Neural cell (in vitro differentiated cells): ENCODE results near the gene INVS. TPM values are rescaled to one million over a fixed set of nuclear protein-coding genes. Genes with fewer than 3 reads are reported as not detected.

Experiments
- H2AFZ ChIP-seq: fragments of 200-600, 300-800 bp; sonication (generic), shearing (Covaris generic); 2 replicates; pipeline ENCODE4 v1.6.0; 2014; ENCODE audit warnings: low read depth, mild to moderate bottlenecking, antibody characterized with exemption, low read length, moderate library complexity
- H3F3A ChIP-seq: fragments of 200-600 bp; shearing (Covaris generic); 2 replicates; pipeline ENCODE4 v1.6.1; 2016; ENCODE audit warnings: mild to moderate bottlenecking, moderate library complexity, mixed read lengths, antibody characterized with exemption, low read length; ENCODE audit not compliant: insufficient read depth, poor library complexity, severe bottlenecking
- H3K27ac ChIP-seq: fragments of 200-600, 300-800 bp; sonication (generic), shearing (Covaris generic); 2 replicates; pipeline ENCODE4 v1.5.1; 2014; ENCODE audit warnings: mild to moderate bottlenecking, low read length, moderate library complexity
- H3K27me3 ChIP-seq: fragments of 300-800, 200-600 bp; sonication (generic), shearing (Covaris generic); 2 replicates; pipeline ENCODE4 v1.6.0; 2014; ENCODE audit warnings: mild to moderate bottlenecking, low read depth, low read length, moderate library complexity; ENCODE audit not compliant: insufficient read depth
- H3K36me3 ChIP-seq: fragments of 300-800, 200-600 bp; sonication (generic), shearing (Covaris generic); 2 replicates; pipeline ENCODE4 v1.5.1; 2014; ENCODE audit warnings: mild to moderate bottlenecking, antibody characterized with exemption, low read length, moderate library complexity; ENCODE audit not compliant: insufficient read depth
- H3K4me2 ChIP-seq: fragments of 300-800, 200-600 bp; sonication (generic), shearing (Covaris generic); 2 replicates; pipeline ENCODE4 v1.6.0; 2014; ENCODE audit warnings: mild to moderate bottlenecking, low read length
- H3K4me3 ChIP-seq: fragments of 300-800, 200-600 bp; sonication (generic), shearing (Covaris generic); 2 replicates; pipeline ENCODE4 v1.5.1; 2014; ENCODE audit warnings: mild to moderate bottlenecking, low read length, moderate library complexity
- H3K79me2 ChIP-seq: fragments of 200-600 bp; shearing (Covaris generic); replicated peaks from 2 replicates; pipeline ENCODE4 v1.6.0; 2014; ENCODE audit warnings: mild to moderate bottlenecking, low read length, moderate library complexity; ENCODE audit not compliant: insufficient read depth
- H3K9ac ChIP-seq: fragments of 300-800, 200-600 bp; sonication (generic), shearing (Covaris generic); 2 replicates; pipeline ENCODE4 v1.6.1; 2016; ENCODE audit warnings: mild to moderate bottlenecking, low read length, mixed read lengths
- H3K9me2 ChIP-seq: fragments of 200-600 bp; shearing (Covaris generic); 2 replicates; pipeline ENCODE4 v1.6.1; 2016; ENCODE audit warnings: mild to moderate bottlenecking, low read length, mixed read lengths; ENCODE audit not compliant: insufficient read depth
- H3K9me3 ChIP-seq: fragments of 200-600, 300-800 bp; sonication (generic), shearing (Covaris generic); 2 replicates; pipeline ENCODE4 v1.6.1; 2016; ENCODE audit warnings: mild to moderate bottlenecking, mixed run types, low read length, moderate library complexity, mixed read lengths
- H4K20me1 ChIP-seq: fragments of 200-600 bp; shearing (Covaris generic); 2 replicates; pipeline ENCODE4 v1.6.1; 2016; ENCODE audit warnings: mild to moderate bottlenecking, mixed run types; ENCODE audit not compliant: insufficient read depth
- EP300 ChIP-seq: fragments of 450-650 bp; conservative IDR thresholded peaks from 2 replicates; pipeline ENCODE4 v1.6.1; 2014; ENCODE audit warnings: antibody characterized with exemption, mild to moderate bottlenecking, moderate library complexity; ENCODE audit not compliant: poor library complexity, severe bottlenecking
- EZH2 ChIP-seq: fragments of 200-600, 300-800 bp; shearing (Covaris generic), sonication (generic); IDR thresholded peaks from 2 replicates; pipeline ENCODE4 v1.6.1; 2014; ENCODE audit warnings: antibody characterized with exemption, low read length, borderline replicate concordance, mild to moderate bottlenecking; ENCODE audit not compliant: insufficient read depth, poor library complexity, severe bottlenecking
- MXI1 ChIP-seq: fragments of 450-650 bp; conservative IDR thresholded peaks from 2 replicates; pipeline ENCODE4 v1.6.1; 2014; ENCODE audit warnings: antibody characterized with exemption, mild to moderate bottlenecking; ENCODE audit not compliant: poor library complexity, severe bottlenecking
- POLR2AphosphoS5 ChIP-seq: IDR thresholded peaks from 2 replicates; pipeline ENCODE4 v1.6.1; 2012
- RAD21 ChIP-seq: fragments of 450-650 bp; conservative IDR thresholded peaks from 2 replicates; pipeline ENCODE4 v1.6.1; 2014; ENCODE audit warnings: antibody characterized with exemption, mild to moderate bottlenecking, moderate library complexity
- REST ChIP-seq: IDR thresholded peaks from 2 replicates; pipeline ENCODE4 v1.6.1; 2012; ENCODE audit warnings: borderline replicate concordance
- SMC3 ChIP-seq: fragments of 450-650 bp; conservative IDR thresholded peaks from 2 replicates; pipeline ENCODE4 v1.6.1; 2014; ENCODE audit warnings: antibody characterized with exemption, mild to moderate bottlenecking, moderate library complexity; ENCODE audit not compliant: poor library complexity
- TAF1 ChIP-seq: IDR thresholded peaks from 2 replicates; pipeline ENCODE4 v1.6.1; 2012; ENCODE audit warnings: low read depth
- polyA plus RNA-seq: library from polyadenylated mRNA; depleted of rRNA; stranded (reverse); fragments of >200 nt; gene quantifications from 2 replicates; pipeline ENCODE4 v1.2.3, GENCODE V29; 2014
- TF ChIP-seq, protein P1 (sequence below): fragments of 450-650 bp; IDR thresholded peaks from 2 replicates; pipeline ENCODE4 v1.5.1; 2014; ENCODE audit warnings: antibody characterized with exemption, mild to moderate bottlenecking, moderate library complexity; ENCODE audit not compliant: poor library complexity, severe bottlenecking

INVS gene
- polyA plus RNA-seq, 1 donor from 2014 or later: 11.3 TPM

DNA sequence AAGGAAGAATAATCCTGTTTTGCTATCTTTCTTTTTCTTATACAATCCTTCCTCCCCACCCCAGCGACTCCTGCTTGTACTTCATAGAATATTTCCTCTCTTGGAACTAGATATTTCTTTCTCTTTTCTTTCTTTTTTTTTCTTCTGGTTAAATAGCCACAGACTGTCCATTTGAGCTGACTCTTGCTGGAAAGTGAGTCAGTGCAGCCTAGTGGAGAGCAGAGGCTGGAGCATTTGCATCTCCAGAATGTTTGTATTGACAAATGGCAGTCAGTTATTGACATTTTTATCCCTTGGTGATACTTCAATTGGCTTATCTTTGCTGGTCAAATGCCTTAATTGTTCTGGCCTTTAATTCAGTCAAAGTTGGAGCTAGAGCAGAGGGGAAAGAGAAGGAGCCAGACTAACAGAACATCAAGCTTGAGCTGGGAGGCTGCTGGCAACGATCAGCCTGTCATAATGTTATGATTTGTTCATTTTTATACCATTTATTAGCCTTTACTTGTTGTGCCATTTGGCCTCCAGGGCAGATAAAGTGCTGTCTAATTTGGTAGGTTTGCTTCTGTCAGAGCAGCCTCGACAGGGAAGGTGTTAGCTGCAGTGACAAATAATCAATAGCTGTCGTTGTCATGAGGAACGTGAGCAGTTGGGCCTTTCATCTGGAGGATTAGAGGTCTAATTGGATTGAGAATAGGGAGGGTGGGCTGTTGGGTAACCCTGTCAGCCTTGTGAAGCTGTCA, 69.0 kb downstream of the INVS start:
- Histone ChIP-seq H3K4me2 (no peak overlapping the region), H4K20me1 (no peaks in the 10 kb centered on the region), H3K27me3 (peaks cover 13% of the 10 kb centered on the region), H2AFZ (no peak overlapping the region), H3K9me3 (no peaks in the 10 kb centered on the region), H3K27ac (peak overlapping the region; percentile 6), H3K9me2 (no peaks in the 10 kb centered on the region), H3F3A (no peaks in the 10 kb centered on the region), H3K36me3 (no peaks in the 10 kb centered on the region), H3K4me3 (peak overlapping the region; percentile 36), H3K79me2 (no peaks in the 10 kb centered on the region), H3K9ac (no peak overlapping the region)
- TF ChIP-seq REST (peak; percentile 34), EZH2 (no peak), SMC3 (peak; percentile 27), POLR2AphosphoS5 (peak; percentile 98), MXI1 (peak; percentile 15), EP300 (peak; percentile 93), TAF1 (no peak), RAD21 (peak; percentile 35)
- TF ChIP-seq, protein P1, sequence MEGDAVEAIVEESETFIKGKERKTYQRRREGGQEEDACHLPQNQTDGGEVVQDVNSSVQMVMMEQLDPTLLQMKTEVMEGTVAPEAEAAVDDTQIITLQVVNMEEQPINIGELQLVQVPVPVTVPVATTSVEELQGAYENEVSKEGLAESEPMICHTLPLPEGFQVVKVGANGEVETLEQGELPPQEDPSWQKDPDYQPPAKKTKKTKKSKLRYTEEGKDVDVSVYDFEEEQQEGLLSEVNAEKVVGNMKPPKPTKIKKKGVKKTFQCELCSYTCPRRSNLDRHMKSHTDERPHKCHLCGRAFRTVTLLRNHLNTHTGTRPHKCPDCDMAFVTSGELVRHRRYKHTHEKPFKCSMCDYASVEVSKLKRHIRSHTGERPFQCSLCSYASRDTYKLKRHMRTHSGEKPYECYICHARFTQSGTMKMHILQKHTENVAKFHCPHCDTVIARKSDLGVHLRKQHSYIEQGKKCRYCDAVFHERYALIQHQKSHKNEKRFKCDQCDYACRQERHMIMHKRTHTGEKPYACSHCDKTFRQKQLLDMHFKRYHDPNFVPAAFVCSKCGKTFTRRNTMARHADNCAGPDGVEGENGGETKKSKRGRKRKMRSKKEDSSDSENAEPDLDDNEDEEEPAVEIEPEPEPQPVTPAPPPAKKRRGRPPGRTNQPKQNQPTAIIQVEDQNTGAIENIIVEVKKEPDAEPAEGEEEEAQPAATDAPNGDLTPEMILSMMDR: peak; percentile 47

GRCh38 chr9:100170085-100170484, 71.0 kb downstream of the INVS start:
- H3K9me2 ChIP-seq: no peaks in the 10 kb centered on the region
- H3K27me3 ChIP-seq: peaks cover 13% of the 10 kb centered on the region
- TF ChIP-seq EZH2 (no peak), EP300 (no peak), MXI1 (no peak), SMC3 (no peak), POLR2AphosphoS5 (no peak), REST (no peak)
- no peaks in the 10 kb centered on the region for H3K36me3 ChIP-seq
- H3K4me2 ChIP-seq: no peak overlapping the region
- peaks cover 5% of the 10 kb centered on the region for H3K9me3 ChIP-seq
- H3K4me3 ChIP-seq: no peak overlapping the region
- H3K79me2 ChIP-seq: no peaks in the 10 kb centered on the region
- H3F3A ChIP-seq: no peaks in the 10 kb centered on the region
- H2AFZ ChIP-seq: no peak overlapping the region
- no peak overlapping the region for H3K27ac ChIP-seq
- H3K9ac ChIP-seq: no peak overlapping the region
- H4K20me1 ChIP-seq: no peaks in the 10 kb centered on the region
